ENCODE results near the gene ACP1.

ACP1 gene

DNA sequence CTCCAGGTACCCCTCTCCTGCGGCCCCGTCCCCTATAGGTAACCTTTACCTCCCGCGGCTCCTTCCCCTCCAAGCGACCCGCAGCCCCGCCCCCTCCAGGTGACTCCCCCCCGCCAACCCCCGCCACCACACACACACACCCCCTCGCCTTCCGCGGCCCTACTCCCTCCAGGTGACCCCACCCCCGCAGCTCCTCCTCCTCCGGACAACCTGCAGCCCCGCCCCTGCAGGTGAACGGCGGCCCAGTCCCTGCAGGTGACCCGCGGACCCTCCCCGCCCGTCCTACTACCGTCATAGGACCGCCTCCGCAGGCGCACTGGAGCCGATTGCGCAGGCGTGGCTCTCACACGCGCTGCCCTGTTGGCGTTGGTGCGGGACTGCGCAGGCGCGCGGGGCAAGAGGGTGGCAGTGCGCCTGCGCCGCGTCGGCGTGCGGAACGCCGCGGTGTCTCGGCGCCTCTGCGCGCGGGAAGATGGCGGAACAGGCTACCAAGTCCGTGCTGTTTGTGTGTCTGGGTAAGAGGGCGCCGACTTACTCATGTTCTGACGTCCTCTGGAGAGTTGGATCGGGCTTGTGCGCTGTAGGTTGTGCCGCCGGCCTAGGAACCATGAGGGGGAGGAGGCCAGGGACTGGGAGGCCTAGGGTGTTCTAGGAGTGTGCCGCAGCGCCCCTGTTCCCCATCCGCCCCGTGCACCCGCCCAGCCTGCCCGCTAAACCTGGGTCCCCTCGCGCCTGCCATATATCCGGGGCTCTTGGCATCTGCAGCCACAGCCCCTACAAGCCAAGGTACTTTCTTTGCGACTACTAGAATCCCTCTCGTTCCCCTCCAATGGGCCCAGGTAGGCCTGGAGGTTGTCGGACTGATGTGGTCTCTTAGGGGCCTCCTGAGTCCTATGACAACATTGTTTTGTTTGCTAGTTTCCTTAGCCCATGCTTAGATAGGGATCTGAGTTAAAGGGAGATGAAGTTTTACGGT, at the start of gene ACP1:
ACP1 (plus strand) TSS at position 455 of the 976 bp plus-strand sequence; CDS start at position 473, 18 bp downstream.
- DNase-seq: peak; percentile 93

DNA sequence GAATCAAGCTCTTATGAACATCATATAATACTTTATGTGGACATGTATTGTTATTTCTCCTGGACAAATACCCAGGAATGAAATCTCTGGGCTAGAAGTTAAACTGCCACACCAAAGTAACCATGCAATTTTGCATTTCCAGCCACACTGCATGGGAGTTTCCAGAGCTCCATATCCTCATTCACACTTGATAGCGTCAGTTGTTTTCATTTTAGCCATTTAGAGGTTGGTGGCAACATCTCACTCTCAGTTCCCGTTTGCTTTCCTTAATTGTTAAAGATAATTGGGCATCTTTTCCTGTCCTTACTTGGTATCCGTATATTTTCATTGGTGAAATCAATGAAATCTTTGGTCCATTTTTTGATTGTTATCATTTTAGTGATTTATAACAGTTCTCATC, 48.7 kb upstream of the ACP1 start:
- DNase-seq: no peak

DNA sequence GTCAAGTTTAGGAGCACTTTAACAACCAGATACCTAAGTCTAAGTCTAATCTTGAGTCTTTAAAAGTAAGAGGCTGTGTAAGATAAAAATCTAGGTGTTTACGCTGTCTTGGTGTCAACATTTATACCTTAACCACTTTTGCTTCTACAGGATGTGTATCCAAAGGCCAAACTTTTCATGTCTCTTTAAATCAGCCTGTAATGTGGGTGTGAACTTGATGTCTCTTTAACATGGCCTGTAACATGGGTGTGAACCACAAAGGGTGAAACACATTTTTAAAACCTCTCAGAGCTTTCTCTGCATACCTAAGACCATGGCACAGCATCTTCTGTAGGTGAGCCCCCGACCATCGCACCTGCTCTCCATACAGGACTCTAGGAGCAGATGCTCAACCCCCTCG, 41.3 kb upstream of the ACP1 start:
- DNase-seq: no peak

DNA sequence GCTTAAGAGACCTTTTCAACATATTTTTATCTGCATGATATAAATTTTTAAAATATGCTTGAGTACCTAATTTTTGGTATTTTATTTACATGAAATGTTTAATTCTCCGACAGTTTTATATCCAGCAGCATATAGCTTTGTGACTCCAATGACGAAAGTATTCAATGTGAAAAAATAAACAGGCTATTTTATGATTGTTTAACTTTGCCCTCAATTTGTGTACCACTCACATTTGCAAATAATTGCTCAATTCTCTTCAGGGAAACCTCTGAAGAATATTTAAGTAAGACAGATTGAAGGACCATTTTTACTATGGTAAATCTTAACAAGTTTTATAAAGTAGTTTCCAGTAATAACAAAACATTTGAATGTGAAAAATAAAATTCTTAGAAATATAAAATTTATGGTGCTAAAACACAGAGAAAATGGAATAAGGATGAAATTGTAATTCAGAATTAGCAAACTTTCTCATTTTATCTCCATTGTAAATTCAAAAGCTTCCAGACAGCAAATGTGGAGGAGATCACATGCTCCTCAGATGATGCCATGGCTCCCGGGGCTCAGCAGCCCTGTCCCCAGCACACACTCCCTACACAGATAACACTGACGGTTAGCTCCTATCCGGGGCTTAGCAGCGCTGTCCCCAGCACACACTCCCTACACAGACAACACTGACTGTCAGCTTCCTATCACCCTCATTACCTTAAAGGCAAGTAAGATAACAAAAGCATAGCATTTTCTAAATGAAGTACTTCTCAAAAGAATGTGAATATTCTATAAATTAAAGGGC, 40.6 kb upstream of the ACP1 start:
- no peak for DNase-seq

DNA sequence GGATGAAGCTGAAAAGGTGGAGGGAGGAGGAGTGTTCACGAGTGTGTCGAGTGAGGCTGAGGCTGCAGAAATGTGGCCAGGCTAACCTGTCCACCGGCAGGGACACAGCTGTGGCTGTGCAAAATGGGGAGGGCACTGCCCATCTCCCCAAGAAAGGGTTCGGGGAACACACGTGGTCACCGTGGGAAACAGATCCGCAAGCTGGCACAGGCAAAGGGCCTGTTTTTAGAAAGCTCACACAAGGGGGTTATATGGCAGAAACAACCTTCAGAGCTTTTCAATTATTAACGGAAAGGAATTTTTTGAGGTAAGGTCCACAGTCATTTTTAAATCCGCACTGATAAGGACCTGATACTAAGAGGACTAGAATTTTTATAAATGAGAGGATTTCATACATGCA, 36.6 kb upstream of the ACP1 start:
- no peak for DNase-seq

DNA sequence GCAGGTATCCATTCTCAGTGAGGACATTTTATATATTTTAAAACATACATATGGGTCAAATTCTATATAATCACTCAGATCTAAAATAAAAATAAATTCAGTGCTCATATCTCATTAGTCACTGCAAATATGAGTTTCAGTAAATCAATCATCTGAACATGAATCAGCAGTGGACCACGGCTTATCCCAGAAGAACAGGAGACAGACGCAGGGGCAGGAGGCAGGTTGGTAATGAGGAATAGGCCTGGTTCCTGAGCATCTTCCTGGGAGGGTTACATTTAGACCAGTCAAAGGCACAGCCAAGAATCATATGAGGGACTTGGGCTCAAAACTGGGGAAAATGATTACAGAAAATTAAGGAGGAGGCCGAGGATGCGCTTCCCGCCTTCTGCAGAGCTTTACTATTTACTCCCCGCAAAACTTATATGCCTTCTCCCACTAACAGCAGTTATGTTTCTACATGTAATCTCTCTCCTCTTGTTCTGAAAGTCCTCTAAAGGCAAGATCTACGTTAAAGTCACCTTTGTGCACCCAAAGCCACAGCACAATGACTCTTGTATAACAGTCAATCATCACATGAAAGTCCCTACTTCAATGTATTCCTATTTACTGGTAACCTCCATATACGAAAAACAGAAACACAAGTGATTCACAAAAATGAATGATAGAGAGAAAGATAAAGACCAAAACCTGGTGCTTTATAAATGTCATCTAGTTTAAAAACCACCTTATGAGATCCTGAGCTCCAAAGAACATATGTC, 36.0 kb upstream of the ACP1 start:
- no peak for DNase-seq

DNA sequence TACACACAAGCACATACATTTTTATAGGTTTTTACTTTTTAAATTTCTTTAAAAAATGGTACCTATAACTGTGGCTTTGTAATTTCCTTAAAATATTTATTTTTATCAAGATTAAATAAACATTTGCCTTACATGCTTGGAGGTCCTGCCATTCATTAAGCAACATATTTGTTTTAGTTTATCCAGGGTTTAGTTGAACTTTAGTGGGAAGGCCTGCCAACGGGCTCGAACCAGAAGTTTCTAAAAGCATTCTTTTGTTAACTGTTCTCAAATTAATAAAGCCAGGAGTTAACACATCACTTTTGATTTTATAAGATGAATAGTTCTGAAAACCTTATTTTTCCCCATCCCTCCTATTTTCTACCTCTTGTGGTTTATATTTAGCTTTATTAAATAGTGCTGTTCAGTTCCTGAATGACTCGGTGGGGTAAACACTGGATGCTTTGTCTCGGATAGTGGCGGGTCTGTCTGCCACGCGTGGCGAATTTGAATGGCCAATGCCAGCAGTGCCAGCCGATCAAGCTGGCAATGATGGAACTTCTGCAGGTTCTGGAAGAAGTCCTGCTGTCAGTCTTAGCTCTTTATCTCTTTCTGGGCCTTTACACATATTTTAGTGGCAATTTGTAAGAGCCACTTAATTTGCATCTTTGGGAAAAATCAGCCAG, 33.1 kb upstream of the ACP1 start:
- DNase-seq: no peak

DNA sequence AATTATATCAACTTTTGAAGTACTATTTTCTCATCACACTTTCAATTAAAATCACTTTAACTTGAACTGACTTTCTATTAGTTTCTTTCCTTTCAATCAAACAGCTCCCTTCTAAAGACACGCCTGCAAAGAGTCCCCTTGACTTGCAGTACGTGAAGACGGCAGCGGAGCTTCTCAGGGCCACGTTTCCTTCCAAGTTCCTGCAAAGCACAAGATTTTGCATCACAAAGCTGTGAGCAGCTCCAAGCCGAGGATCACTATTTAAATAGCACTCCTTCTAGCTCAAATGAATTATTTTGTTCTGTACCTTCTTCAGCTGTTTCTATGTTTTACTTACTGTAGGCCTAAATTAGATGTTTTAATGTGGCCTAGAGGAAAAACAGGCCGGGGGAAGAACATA, 31.7 kb upstream of the ACP1 start:
- no peak for DNase-seq

DNA sequence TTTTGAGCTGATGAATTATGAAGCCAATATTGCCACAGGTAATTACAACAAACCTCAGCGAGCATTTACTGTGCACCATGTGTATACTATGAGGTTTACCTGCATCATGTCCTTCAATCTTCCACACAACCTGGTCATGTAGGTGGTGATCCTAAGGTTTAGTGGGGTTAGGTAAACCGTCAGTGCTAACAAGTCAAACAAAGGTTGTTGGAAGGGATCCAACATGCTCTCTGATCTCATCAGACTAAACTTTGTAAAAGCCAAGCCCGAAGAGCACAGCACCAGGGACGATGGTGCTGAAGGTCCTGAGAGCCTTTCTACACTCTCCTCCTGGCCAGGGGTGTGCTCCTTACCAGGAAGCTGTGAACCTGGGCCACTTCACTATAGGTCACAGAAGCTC, 30.3 kb upstream of the ACP1 start:
- DNase-seq: no peak

DNA sequence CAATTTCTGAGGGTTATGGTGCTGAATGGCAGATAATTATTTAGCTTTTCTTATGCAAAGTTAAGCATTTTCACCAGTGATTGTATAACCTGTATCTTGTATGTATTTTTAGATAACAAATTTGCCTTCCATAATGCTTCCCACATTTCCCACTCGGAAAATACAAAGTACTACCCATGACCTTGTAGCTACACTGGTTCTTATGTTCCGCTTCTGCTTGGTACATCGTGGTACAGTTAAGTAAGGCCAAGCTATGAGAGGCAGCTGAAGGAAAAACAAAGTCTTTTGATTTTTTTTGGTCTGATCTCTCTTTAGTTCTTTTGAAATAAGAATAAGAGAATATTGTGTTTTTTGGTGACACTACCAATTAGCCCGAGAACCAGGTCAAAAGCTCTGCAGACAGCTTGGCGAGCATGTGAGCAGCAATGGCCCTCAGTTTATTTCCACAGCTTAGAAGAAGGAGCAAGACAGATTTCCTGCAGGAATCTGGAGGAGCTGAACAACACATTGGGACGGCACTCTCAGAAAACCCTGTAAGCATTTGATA, 27.7 kb upstream of the ACP1 start:
- DNase-seq: no peak

DNA sequence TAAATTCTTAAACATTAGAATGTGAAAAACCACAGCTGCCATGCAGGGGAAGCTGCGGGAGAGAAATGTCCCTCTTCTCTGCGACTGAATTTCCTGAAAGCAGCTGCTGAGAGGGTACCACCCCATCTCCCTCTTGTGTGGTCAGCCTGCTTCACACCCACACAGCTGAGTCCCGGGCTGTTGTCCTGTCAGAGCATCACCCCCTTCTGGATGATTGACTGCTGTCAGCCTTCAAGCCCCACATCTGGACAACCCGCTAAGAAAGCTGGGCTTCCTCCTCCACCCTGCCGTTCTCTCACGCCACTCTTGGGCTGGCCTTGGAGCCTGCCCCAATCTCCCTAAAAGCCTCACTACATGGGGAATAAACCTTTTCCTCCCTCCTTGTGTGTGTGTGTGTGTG, 26.9 kb upstream of the ACP1 start:
- no peak for DNase-seq

DNA sequence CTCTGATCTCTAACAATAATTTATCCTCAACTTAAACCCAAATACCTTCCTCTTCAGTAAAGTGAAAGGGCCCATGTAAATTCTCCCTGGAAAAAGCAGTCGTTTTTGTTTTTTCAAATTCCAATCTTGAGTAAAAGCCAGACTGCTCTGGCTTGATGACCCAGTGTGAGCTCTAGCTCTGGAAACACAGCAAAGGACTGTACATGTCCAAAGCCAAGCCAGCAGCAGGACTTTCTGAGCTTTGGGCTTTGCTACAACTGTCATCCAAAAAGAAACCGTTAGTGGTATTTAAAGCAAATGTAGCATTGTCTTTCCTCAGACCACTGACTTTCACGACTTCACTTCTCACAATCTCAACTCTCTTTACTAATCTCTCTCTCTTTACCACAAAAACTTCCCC, 26.3 kb upstream of the ACP1 start:
- DNase-seq: no peak

DNA sequence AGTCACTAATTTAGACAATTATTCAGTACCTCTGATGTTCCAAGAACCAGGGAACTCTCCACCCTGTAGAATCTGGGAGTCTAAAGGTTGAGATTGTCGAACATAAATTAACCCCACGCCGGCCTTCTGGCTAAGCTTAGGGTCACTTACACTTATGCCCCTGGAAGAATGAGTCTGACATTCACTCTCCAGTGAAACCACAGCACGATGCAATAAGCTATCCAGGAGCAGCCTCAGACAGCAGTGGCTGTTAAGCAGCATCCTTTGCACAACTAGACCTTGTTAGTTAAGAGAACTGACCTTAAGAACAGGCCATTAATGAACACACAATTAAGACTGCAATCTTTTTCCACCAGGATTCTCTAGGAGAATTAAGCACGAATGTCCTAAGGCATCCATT, 25.9 kb upstream of the ACP1 start:
- no peak for DNase-seq

DNA sequence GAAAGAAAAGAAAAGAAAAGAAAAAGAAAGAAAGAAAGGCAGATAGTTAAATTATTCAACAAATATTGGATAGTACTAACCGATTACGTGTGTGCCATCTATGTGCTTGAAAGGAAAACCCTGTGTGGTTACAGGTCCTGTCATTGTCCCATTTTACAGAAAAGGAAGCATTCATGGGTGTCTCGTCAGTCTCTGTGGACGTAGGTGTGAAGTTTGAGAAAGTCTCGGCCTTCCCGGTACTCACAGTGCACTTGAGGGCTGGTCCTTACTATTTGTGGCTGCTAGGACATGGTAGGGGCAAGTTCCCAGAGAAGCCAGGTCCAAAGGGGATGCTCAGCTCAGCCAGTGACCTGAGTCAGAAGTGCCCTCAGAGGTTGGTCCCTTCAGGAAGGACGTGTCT, 20.2 kb upstream of the ACP1 start:
- no peak for DNase-seq

DNA sequence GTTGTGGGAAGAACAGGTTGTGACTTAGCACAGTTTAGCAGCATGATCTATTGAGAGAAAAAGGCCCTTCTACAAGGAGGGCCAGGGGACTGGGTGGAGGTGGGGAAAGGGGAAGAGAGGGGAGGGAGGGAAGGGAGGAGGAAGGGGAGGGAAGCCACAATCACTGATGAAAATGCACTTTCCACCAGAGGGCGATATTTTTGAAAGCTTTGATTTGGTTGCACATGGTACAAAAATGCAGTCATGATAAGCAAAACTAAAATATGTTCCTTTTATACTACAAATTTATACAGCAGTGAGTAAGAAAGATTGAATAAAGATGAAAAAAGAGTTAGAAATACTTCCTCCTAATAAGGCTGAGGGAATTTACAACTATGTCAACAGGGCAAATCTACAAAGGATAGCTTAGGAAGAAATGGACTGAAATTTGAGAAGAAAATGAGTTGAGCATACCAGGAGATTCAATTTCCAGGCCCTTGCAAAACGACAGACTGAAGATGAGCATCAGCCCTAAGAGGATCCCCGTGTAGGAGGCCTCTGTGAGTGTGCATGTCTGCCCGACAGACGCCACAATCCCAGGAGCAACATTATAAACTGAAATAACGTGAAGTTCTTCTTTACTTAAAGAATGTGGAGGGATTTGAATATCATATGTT, 18.1 kb upstream of the ACP1 start:
- DNase-seq: no peak

DNA sequence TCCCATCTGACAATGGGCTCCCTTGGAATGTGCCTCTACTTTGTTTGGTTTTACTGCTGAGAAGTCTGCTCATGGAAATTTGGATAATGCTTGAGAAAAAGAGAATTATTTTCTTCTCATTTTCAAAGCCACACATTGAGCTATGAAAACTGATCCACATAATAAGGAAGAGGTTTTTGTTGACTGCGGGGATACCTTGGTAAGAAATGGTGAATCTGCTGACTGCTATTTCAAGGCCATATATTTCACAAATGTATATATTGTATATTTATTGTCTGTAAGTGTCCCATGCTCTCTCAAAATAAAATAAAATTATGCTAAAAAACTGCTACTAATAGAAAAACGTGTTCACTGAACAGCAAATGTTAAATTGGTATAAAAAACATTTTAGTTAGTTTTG, 16.0 kb upstream of the ACP1 start:
- DNase-seq: no peak

DNA sequence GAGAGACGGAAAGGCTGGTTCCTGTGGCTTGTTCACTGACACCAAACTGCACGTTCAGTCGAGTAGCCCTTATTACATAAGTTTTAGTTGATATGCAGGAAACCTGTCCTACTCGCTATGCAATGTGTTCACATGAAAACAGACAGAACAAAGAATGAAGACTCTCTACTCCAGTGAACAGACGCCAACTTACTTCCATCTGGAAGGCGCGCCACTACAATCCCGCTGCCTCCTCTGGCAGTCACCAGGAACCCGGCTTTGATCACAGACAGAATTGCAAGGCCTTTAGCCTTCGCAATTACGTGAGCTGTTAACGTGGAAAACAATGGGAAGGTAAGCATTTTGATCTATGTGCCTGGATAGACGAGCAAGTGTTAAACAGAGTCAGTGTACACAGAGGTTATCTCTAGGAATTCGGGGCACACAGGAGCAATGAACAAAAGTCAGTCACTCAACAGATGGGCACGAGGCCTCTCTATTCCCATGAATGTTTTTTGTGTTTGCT, 15.2 kb upstream of the ACP1 start:
- DNase-seq: no peak

DNA sequence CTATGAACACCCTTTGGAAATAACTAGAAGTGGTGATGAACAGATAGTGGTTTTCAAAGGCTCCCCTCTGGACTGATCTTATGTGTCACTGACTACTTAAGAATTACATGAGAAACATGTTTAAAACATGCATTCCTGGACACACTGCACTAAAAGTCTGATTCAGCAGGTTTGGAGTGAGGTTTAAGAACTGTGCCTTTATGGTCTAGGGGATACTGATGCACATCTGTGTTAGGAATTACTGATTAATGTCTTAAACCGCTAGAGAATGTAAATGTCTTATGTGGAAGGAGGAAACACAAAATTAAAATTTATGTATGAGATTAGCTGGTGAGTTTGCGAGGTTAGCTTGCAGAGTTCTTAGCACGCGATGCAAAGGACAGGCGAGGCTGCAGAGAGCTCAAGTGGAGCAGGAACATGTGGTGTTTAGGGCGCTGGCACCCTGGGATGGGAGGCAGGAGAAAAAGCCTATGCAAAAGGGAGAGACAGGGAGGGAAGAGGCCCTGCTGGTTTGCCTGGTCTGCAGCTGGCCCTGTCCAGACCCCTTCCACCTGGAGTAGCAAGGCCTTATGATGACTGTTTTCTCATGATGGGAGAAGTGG, 12.6 kb upstream of the ACP1 start:
- no peak for DNase-seq

DNA sequence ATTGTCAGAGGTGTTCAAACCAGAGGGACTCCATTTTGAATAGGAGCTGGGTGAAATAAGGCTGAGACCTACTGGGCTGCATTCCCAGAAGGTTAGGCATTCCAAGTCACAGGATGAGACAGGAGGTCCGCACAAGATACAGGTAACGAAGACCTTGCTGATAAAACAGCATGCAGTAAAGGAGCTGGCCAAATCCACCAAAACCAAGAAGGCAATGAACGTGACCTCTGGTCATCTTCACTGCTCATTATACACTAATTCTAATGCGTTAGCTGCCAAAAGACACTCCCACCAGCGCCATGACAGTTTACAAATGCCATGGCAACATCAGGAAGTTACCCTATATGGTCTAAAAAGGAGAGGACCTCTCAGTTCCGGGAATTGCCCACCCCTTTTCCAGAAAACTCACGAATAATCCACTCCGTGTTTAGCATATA, 11.5 kb upstream of the ACP1 start:
- no peak for DNase-seq

DNA sequence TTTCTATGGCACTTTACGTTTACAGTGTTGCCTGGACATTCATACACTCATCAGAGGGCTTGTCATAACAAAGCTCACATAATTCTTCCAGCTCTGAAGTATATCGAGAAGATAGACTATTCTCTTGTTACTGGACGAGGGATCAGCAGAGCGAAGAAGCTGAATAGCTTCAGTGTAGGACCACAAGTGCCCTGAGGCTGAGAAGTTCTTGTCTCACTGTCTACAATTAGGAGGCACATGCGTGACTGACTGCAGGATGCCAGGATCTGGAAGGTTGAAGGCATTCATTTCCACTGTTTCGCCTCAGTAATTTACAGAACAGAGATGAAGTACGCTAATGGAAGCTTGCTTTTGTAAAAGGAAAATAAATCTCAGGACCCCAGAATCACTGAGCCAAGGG, 10.5 kb upstream of the ACP1 start:
- no peak for DNase-seq

DNA sequence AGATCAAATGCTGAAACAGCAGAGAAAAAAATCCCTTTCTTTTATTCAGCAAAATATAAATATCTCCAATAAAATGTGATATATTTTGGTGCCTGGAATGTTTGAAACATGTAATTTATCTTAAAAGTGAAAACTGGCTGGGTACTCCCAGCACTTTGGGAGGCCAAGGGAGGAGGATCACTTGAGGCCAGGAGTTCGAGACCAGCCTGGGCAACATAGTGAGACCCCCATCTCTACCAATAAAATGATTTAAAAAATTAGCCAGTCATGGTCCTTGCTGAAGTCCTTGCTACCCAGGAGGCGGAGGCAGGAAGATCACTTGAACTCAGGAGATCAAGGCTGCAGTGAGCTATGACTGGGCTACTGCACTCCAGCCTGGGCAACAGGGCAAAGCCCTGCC, 9.6 kb upstream of the ACP1 start:
- no peak for DNase-seq

All from activated CD4-positive, alpha-beta T cell treated with anti-CD3 and anti-CD28 coated beads, Interleukin-2, amount 50 U/mL, for 1 hour (primary cell).